HepG2 (cell line): ENCODE data around the gene ANKRD11. TPM values are rescaled to one million over a fixed set of nuclear protein-coding genes. Genes with fewer than 3 reads are reported as not detected.
A peak's percentile ranks its signal among the peaks of the same experiment; 100 is the strongest.

Source experiments
- ATM ChIP-seq: fragments of 450-650 bp; IDR thresholded peaks from 2 replicates; pipeline ENCODE4 v1.7.1; 2017; ENCODE audit warnings: mild to moderate bottlenecking, borderline replicate concordance
- MAFG ChIP-seq: sonication (generic); formaldehyde crosslinking; IDR thresholded peaks from 2 replicates; pipeline ENCODE4 v1.5.1; 2020; ENCODE audit warnings: mild to moderate bottlenecking, missing genetic modification reagents
- MTF1 ChIP-seq: sonication (generic); formaldehyde crosslinking; IDR thresholded peaks from 2 replicates; pipeline ENCODE4 v1.5.0; 2020; ENCODE audit warnings: missing genetic modification reagents
- MXI1 ChIP-seq: IDR thresholded peaks from 3 replicates; pipeline ENCODE4 v1.6.1; 2012; ENCODE audit warnings: low read depth, low read length, inconsistent platforms, borderline replicate concordance
- NKX3-1 ChIP-seq: sonication (generic); formaldehyde crosslinking; IDR thresholded peaks from 2 replicates; pipeline ENCODE4 v1.5.0; 2020; ENCODE audit warnings: missing genetic modification reagents
- NR3C1 ChIP-seq: sonication (generic); formaldehyde crosslinking; IDR thresholded peaks from 2 replicates; pipeline ENCODE4 v1.4.0; 2020; ENCODE audit warnings: missing genetic modification reagents
- SMYD3 ChIP-seq: sonication (generic); formaldehyde crosslinking; IDR thresholded peaks from 2 replicates; pipeline ENCODE4 v1.8.1; 2023; ENCODE audit warnings: mild to moderate bottlenecking, missing genetic modification reagents
- ZMYM3 ChIP-seq: sonication (generic); formaldehyde crosslinking; IDR thresholded peaks from 2 replicates; pipeline ENCODE4 v1.5.1; 2020; ENCODE audit warnings: mild to moderate bottlenecking, missing genetic modification reagents
- ZNF569 ChIP-seq: sonication (generic); formaldehyde crosslinking; IDR thresholded peaks from 2 replicates; pipeline ENCODE4 v1.5.0; 2020; ENCODE audit warnings: mild to moderate bottlenecking, missing genetic modification reagents, moderate library complexity, borderline replicate concordance
- ZNF737 ChIP-seq: sonication (generic); formaldehyde crosslinking; IDR thresholded peaks from 2 replicates; pipeline ENCODE4 v1.5.0; 2020; ENCODE audit warnings: missing genetic modification reagents, mild to moderate bottlenecking, borderline replicate concordance
- polyA plus RNA-seq, 8 experiments: library from polyadenylated mRNA; depleted of rRNA in 3 of 8; stranded (reverse) in 7 of 8; unstranded in 1 of 8; fragments of >200 nt; fragmentation: Illumina TruSeq in 4 of 8; extraction: Trizol in 4 of 8; gene quantifications; 2 replicates each; pipeline versions ENCODE4 v1.2.1 to v1.2.3, GENCODE V29; 2011 to 2016; ENCODE audit warnings: low read depth in 4 of 8, missing spikeins in 1 of 8, mixed read lengths in 1 of 8; ENCODE audit not compliant: insufficient read depth in 1 of 8
- total RNA-seq, 5 experiments: library from RNA; depleted of rRNA; stranded (reverse); fragments of >200 nt; fragmentation: Illumina TruSeq; extraction: Trizol; gene quantifications; 2 replicates each; pipeline ENCODE4 v1.2.3, GENCODE V29; 2016; ENCODE audit warnings: low read depth in 1 of 5
- TF ChIP-seq, protein P1 (sequence below): sonication (generic); formaldehyde crosslinking; IDR thresholded peaks from 2 replicates; pipeline ENCODE4 v1.5.0; 2020; ENCODE audit warnings: mild to moderate bottlenecking, missing genetic modification reagents
- TF ChIP-seq, protein P2 (sequence below): sonication (generic); formaldehyde crosslinking; IDR thresholded peaks from 2 replicates; pipeline ENCODE4 v1.4.0; 2020; ENCODE audit warnings: missing genetic modification reagents
- TF ChIP-seq, protein P3 (sequence below): sonication (generic); formaldehyde crosslinking; IDR thresholded peaks from 2 replicates; pipeline ENCODE4; 2020; ENCODE audit warnings: missing genetic modification reagents, mild to moderate bottlenecking, borderline replicate concordance
- TF ChIP-seq, protein P4 (sequence below): sonication (generic); formaldehyde crosslinking; IDR thresholded peaks from 2 replicates; pipeline ENCODE4 v1.4.0; 2020; ENCODE audit warnings: missing genetic modification reagents

Gene ANKRD11
- total and polyA plus RNA-seq, 2 of the 13 experiments (the other 11 are each of a cell fraction or from before 2014, with no cell fraction given), result 21.4 to 38.4 TPM

DNA sequence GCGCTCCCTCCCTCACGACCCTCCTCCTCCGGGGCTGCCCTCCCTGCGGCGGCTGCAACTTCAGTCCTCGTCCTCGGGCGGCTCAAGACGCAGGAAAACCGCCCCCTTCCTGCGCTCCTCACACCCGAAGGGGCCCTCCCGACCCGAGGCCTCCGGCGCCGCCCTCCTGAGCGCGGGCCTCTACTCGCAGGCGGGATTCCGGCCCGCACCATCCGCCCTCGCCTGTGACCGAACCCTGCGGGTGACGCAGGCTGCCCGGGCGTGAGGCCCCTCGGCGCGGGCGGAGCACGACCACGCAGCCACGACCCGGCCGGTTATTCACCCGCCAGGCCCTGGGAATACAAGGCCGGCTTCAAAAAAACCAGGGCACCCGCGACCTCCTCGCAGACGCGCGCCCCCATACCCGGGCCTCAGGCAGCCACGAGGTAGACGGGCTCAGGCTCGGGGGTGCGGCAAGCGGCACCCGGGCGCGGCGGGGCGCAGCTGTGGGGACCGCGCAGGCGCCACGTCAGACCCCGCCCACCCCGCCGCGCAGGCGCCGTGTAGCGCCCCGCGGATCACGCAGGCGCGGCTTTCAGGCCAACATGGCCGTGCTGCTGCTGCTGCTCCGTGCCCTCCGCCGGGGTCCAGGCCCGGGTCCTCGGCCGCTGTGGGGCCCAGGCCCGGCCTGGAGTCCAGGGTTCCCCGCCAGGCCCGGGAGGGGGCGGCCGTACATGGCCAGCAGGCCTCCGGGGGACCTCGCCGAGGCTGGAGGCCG, 17.7 kb upstream of the ANKRD11 start, which contains the start of gene SPG7 (continued):
- TF ChIP-seq, protein P1, sequence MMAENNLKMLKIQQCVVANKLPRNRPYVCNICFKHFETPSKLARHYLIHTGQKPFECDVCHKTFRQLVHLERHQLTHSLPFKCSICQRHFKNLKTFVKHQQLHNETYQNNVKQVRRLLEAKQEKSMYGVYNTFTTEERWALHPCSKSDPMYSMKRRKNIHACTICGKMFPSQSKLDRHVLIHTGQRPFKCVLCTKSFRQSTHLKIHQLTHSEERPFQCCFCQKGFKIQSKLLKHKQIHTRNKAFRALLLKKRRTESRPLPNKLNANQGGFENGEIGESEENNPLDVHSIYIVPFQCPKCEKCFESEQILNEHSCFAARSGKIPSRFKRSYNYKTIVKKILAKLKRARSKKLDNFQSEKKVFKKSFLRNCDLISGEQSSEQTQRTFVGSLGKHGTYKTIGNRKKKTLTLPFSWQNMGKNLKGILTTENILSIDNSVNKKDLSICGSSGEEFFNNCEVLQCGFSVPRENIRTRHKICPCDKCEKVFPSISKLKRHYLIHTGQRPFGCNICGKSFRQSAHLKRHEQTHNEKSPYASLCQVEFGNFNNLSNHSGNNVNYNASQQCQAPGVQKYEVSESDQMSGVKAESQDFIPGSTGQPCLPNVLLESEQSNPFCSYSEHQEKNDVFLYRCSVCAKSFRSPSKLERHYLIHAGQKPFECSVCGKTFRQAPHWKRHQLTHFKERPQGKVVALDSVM (CRISPR knock-in tag), result peak; percentile 82
- peak; percentile 94; the same call in 1 of the 2 replicates for TF ChIP-seq ZNF737 (CRISPR knock-in tag)
- no peak for TF ChIP-seq ZMYM3 (CRISPR knock-in tag)
- TF ChIP-seq MTF1, result 0 out of 2 replicates have a peak, but pooled peaks have one; percentile 30
- TF ChIP-seq, protein P2, sequence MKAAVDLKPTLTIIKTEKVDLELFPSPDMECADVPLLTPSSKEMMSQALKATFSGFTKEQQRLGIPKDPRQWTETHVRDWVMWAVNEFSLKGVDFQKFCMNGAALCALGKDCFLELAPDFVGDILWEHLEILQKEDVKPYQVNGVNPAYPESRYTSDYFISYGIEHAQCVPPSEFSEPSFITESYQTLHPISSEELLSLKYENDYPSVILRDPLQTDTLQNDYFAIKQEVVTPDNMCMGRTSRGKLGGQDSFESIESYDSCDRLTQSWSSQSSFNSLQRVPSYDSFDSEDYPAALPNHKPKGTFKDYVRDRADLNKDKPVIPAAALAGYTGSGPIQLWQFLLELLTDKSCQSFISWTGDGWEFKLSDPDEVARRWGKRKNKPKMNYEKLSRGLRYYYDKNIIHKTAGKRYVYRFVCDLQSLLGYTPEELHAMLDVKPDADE (CRISPR knock-in tag), result peak; percentile 99
- no peak for TF ChIP-seq SMYD3 (CRISPR knock-in tag)
- no peak for TF ChIP-seq NR3C1 (CRISPR knock-in tag)
- no peak for TF ChIP-seq ATM
- TF ChIP-seq, protein P3, sequence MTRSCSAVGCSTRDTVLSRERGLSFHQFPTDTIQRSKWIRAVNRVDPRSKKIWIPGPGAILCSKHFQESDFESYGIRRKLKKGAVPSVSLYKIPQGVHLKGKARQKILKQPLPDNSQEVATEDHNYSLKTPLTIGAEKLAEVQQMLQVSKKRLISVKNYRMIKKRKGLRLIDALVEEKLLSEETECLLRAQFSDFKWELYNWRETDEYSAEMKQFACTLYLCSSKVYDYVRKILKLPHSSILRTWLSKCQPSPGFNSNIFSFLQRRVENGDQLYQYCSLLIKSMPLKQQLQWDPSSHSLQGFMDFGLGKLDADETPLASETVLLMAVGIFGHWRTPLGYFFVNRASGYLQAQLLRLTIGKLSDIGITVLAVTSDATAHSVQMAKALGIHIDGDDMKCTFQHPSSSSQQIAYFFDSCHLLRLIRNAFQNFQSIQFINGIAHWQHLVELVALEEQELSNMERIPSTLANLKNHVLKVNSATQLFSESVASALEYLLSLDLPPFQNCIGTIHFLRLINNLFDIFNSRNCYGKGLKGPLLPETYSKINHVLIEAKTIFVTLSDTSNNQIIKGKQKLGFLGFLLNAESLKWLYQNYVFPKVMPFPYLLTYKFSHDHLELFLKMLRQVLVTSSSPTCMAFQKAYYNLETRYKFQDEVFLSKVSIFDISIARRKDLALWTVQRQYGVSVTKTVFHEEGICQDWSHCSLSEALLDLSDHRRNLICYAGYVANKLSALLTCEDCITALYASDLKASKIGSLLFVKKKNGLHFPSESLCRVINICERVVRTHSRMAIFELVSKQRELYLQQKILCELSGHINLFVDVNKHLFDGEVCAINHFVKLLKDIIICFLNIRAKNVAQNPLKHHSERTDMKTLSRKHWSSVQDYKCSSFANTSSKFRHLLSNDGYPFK (CRISPR knock-in tag), result no peak
- TF ChIP-seq MAFG (CRISPR knock-in tag), result no peak
- TF ChIP-seq, protein P4, sequence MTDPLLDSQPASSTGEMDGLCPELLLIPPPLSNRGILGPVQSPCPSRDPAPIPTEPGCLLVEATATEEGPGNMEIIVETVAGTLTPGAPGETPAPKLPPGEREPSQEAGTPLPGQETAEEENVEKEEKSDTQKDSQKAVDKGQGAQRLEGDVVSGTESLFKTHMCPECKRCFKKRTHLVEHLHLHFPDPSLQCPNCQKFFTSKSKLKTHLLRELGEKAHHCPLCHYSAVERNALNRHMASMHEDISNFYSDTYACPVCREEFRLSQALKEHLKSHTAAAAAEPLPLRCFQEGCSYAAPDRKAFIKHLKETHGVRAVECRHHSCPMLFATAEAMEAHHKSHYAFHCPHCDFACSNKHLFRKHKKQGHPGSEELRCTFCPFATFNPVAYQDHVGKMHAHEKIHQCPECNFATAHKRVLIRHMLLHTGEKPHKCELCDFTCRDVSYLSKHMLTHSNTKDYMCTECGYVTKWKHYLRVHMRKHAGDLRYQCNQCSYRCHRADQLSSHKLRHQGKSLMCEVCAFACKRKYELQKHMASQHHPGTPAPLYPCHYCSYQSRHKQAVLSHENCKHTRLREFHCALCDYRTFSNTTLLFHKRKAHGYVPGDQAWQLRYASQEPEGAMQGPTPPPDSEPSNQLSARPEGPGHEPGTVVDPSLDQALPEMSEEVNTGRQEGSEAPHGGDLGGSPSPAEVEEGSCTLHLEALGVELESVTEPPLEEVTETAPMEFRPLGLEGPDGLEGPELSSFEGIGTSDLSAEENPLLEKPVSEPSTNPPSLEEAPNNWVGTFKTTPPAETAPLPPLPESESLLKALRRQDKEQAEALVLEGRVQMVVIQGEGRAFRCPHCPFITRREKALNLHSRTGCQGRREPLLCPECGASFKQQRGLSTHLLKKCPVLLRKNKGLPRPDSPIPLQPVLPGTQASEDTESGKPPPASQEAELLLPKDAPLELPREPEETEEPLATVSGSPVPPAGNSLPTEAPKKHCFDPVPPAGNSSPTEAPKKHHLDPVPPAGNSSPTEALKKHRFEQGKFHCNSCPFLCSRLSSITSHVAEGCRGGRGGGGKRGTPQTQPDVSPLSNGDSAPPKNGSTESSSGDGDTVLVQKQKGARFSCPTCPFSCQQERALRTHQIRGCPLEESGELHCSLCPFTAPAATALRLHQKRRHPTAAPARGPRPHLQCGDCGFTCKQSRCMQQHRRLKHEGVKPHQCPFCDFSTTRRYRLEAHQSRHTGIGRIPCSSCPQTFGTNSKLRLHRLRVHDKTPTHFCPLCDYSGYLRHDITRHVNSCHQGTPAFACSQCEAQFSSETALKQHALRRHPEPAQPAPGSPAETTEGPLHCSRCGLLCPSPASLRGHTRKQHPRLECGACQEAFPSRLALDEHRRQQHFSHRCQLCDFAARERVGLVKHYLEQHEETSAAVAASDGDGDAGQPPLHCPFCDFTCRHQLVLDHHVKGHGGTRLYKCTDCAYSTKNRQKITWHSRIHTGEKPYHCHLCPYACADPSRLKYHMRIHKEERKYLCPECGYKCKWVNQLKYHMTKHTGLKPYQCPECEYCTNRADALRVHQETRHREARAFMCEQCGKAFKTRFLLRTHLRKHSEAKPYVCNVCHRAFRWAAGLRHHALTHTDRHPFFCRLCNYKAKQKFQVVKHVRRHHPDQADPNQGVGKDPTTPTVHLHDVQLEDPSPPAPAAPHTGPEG (CRISPR knock-in tag), result 0 out of 2 replicates have a peak, but pooled peaks have one; percentile 92
- TF ChIP-seq MXI1, result peak; percentile 94; the same call in 2 of the 3 replicates
- peak; percentile 7; the same call in 1 of the 2 replicates for TF ChIP-seq ZNF569 (CRISPR knock-in tag)
- peak; percentile 61; the same call in 1 of the 2 replicates for TF ChIP-seq NKX3-1
